ENCODE data around the gene EML4.

GRCh38 chr2:42288811-42289210, 119.7 kb downstream of the EML4 start:
- TF ChIP-seq CTCF (IDR thresholded peaks at IDR 0.05) (no peak), POLR2A (IDR thresholded peaks at IDR 0.05) (no peak)

Data from ovary (tissue), 3 donors.